Left cardiac atrium (tissue), 2 donors: ENCODE data around the gene POLR3F. TPM values are rescaled to one million over a fixed set of nuclear protein-coding genes. Genes with fewer than 3 reads are reported as not detected.

Source experiments
- microRNA-seq, 2 donors: library from miRNA; unstranded; fragments of <30 nt; microRNA quantifications; one replicate each; pipeline ENCODE4 v1.2.0, GENCODE V29; 2020
- total RNA-seq, 2 donors: library from RNA; stranded (reverse); fragmentation: NEBNext Ultra II Directional; extraction: Animal tissue kit (Norgen Biotek cat#: 25700); gene quantifications; one replicate each; pipeline ENCODE4 v1.2.1, GENCODE V29; 2021
- donor health status: DM: no; HTN: yes; CAD: no; lungs with severe emphysema.
- donor health status: DM: yes; HTN: yes; CAD: no.

POLR3F gene
- total RNA-seq, 2 donors from 2014 or later, result 6.1 to 6.5 TPM

Small RNAs within 50 kb of the gene (microRNA-seq; reads per million reads assigned to microRNA genes)
- gene MIR3192, result 0.20 to 1.1 reads per million in 2 donors

Other genes starting within 250 kb of the POLR3F start
- gene ZNF133, start 178.9 kb upstream of the POLR3F start, total RNA-seq, result 1 to 10 TPM; 6.7 to 7.4 TPM
- 1 to 10 TPM in 1 of 2 donors, under 1 TPM in 1; 0.92 to 1.1 TPM for gene DZANK1, start 360 bp upstream of the POLR3F start, total RNA-seq
- gene RBBP9, start 29.8 kb downstream of the POLR3F start, total RNA-seq, result 1 to 10 TPM; 5.1 to 8.9 TPM
- 10 to 100 TPM; 20.7 to 24.3 TPM for gene SEC23B, start 40.5 kb downstream of the POLR3F start, total RNA-seq
- gene SMIM26, start 100.0 kb downstream of the POLR3F start, total RNA-seq, result 10 to 100 TPM; 79.1 to 84.9 TPM
- gene DTD1, start 120.7 kb downstream of the POLR3F start, total RNA-seq, result 10 to 100 TPM; 12.1 to 18.9 TPM